WERI-Rb-1 (cell line): Measurements from ENCODE around the gene PLOD3.
"Not testable (repeated sequence)": the region's sequence is repeated elsewhere in the genome, so short reads cannot be mapped to it uniquely, and the experiment has no call there.

Source experiments
- DNase-seq: peaks from one replicate; pipeline ENCODE4 v3.0.0-alpha.2; 2020
- H3K27ac ChIP-seq: fragments of 250-450 bp; sonication (Bioruptor Pico); 2 replicates; pipeline ENCODE4 v1.5.1; 2020; ENCODE audit warnings: mild to moderate bottlenecking, moderate library complexity
- H3K27me3 ChIP-seq: fragments of 250-450 bp; sonication (Bioruptor Pico); 2 replicates; pipeline ENCODE4 v1.5.1; 2021; ENCODE audit warnings: mild to moderate bottlenecking, low read depth, moderate library complexity; ENCODE audit not compliant: insufficient read depth, severe bottlenecking
- H3K36me3 ChIP-seq: fragments of 250-450 bp; sonication (Bioruptor Pico); 2 replicates; pipeline ENCODE4 v1.5.1; 2020; ENCODE audit warnings: mild to moderate bottlenecking, moderate library complexity
- H3K4me3 ChIP-seq: 2 replicates; pipeline ENCODE4 v1.5.1; 2011; ENCODE audit warnings: low read depth, mild to moderate bottlenecking, control low read depth, low read length
- H3K9me3 ChIP-seq: fragments of 250-450 bp; sonication (Bioruptor Pico); 2 replicates; pipeline ENCODE4 v1.5.1; 2021; ENCODE audit warnings: mild to moderate bottlenecking, moderate library complexity; ENCODE audit not compliant: severe bottlenecking
- TF ChIP-seq, protein P1 (sequence below): IDR thresholded peaks from 2 replicates; pipeline ENCODE4 v1.5.1; 2011; ENCODE audit warnings: low read depth, mild to moderate bottlenecking, control low read depth, inconsistent platforms, low read length

The PLOD3 gene

DNA sequence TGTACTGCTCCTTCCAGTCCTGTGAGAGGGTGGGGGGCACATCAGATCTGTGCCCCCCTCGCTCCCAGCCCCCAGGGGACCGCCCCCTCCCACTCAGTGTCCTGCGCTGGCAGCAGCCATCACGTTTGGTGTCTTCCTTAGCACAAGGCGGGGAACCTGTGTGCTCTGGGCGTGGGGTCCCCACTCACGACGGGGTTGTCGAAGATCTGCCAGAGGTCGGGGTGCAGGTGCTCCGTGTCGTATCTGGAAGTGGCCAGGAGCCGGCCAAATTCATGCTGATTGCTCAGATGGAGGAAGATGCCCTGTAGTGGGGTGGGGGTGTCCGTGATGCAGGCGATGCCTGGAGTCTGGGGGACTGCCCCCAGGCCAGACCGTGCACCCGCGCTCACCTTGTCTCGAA, 7.2 kb downstream of the PLOD3 start:
- Histone ChIP-seq H3K27ac (no peak overlapping the region), H3K9me3 (no peaks in the 10 kb centered on the region), H3K36me3 (peaks cover 50% of the 10 kb centered on the region), H3K4me3 (no peak overlapping the region), H3K27me3 (no peaks in the 10 kb centered on the region)
- no peak for DNase-seq
- TF ChIP-seq, protein P1, sequence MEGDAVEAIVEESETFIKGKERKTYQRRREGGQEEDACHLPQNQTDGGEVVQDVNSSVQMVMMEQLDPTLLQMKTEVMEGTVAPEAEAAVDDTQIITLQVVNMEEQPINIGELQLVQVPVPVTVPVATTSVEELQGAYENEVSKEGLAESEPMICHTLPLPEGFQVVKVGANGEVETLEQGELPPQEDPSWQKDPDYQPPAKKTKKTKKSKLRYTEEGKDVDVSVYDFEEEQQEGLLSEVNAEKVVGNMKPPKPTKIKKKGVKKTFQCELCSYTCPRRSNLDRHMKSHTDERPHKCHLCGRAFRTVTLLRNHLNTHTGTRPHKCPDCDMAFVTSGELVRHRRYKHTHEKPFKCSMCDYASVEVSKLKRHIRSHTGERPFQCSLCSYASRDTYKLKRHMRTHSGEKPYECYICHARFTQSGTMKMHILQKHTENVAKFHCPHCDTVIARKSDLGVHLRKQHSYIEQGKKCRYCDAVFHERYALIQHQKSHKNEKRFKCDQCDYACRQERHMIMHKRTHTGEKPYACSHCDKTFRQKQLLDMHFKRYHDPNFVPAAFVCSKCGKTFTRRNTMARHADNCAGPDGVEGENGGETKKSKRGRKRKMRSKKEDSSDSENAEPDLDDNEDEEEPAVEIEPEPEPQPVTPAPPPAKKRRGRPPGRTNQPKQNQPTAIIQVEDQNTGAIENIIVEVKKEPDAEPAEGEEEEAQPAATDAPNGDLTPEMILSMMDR, result no peak

DNA sequence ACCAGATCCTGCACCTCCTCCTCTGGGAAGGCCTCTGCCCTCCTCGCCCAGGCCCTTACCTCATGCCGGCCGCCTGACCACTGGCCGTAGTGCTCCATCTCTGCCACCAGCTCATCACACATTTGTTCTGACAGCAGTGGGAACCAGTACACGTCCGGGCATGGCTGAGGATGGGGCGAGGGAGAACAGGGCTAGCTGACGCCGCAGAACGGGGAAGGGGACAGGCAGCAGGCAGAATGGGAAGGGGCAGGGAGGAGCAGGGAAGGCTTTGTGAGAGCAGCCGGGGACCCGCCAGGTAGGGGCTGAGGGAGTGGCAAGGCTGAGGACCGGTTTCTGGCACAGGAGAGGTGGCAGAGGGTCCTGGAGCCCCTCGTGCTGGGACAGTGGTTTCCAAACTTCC, 8.6 kb downstream of the PLOD3 start:
- TF ChIP-seq, protein P1, result no peak
- Histone ChIP-seq H3K27me3 (no peaks in the 10 kb centered on the region), H3K27ac (no peak overlapping the region), H3K9me3 (no peaks in the 10 kb centered on the region), H3K36me3 (peaks cover 40% of the 10 kb centered on the region), H3K4me3 (no peak overlapping the region)
- no peak for DNase-seq

DNA sequence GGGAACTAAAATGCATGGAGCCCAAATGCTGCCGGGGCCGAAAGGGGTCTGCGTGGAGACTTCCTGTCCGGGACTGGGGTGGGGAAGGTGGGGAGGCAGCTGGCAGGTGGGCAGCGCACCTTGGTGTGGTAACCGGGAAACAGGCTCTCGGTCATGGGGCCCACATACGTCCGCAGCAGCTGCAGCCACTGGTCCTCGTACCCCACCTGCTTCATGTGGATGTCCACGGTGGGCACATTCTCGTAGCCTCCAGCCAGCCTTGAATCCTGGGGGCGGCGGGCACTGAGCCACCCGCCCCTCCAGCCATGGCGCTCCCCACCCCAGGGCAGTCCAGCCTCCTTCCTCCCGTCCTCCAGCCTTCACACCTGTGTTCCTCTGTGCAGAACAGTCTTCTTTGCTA, 9.9 kb downstream of the PLOD3 start:
- Histone ChIP-seq H3K4me3 (no peak overlapping the region), H3K27me3 (peaks cover under 1% of the 10 kb centered on the region), H3K9me3 (no peaks in the 10 kb centered on the region), H3K27ac (no peak overlapping the region), H3K36me3 (peaks cover 40% of the 10 kb centered on the region)
- DNase-seq, result no peak
- TF ChIP-seq, protein P1, result no peak

- no peak overlapping the region for H3K4me3 ChIP-seq
- DNase-seq, result no peak
- peaks cover 36% of the 10 kb centered on the region for H3K36me3 ChIP-seq
- TF ChIP-seq, protein P1, result no peak
- H3K27ac ChIP-seq, result no peak overlapping the region
- peaks cover 9% of the 10 kb centered on the region for H3K27me3 ChIP-seq
- no peaks in the 10 kb centered on the region for H3K9me3 ChIP-seq
These were observed 10.7 kb downstream of the PLOD3 start for GRCh38 chr7:101206665-101207042.

- no peak for DNase-seq
- Histone ChIP-seq H3K27ac (no peak overlapping the region), H3K9me3 (no peaks in the 10 kb centered on the region), H3K4me3 (no peak overlapping the region), H3K36me3 (peaks cover 30% of the 10 kb centered on the region), H3K27me3 (peaks cover 10% of the 10 kb centered on the region)
- TF ChIP-seq, protein P1, result no peak
These were observed 11.3 kb downstream of the PLOD3 start for GRCh38 chr7:101205901-101206664.

GRCh38 chr7:101203740-101204738, 13.3 kb downstream of the PLOD3 start:
- not testable (repeated sequence) for H3K9me3 ChIP-seq, H3K4me3 ChIP-seq

More at GRCh38 chr7:101203740-101204738, 13.3 kb downstream of the PLOD3 start:
- DNase-seq, H3K27ac ChIP-seq, H3K27me3 ChIP-seq: not testable (repeated sequence)
- peaks cover 17% of the 10 kb centered on the region for H3K36me3 ChIP-seq
